B cell (primary cell): ENCODE data around the gene ARHGAP15. TPM values are rescaled to one million over a fixed set of nuclear protein-coding genes. Genes with fewer than 3 reads are reported as not detected.

Experiments
- ATAC-seq: fragments of 200-7000 bp; cut with Tn5 transposase; one replicate; pipeline ENCODE4 v1.10.0; 2021; ENCODE audit warnings: low read depth, mild to moderate bottlenecking, moderate number of reproducible peaks, moderate library complexity
- CTCF ChIA-PET: fragments of 350-600 bp; sonication (Branson Sonifier 250); formaldehyde crosslinking; loops from one replicate; lab custom pipeline; 2021; ENCODE audit warnings: antibody characterized with exemption, inconsistent platforms; lab: Charles Lee
- POLR2A ChIA-PET: fragments of 350-600 bp; sonication (Branson Sonifier 250); formaldehyde crosslinking; loops from one replicate; lab custom pipeline; 2021; ENCODE audit warnings: antibody characterized with exemption; lab: Charles Lee
- DNase-seq: peaks from one replicate; pipeline ENCODE4 v3.0.0; 2013
- H2AFZ ChIP-seq: 2 replicates; pipeline ENCODE4 v1.6.1; 2012; ENCODE audit warnings: mild to moderate bottlenecking, low read depth, low read length; ENCODE audit not compliant: insufficient read depth, poor library complexity, severe bottlenecking
- H3K27ac ChIP-seq, 2 donors: 1 replicate in 1 of 2; 2 replicates in 1 of 2; pipeline ENCODE4 v1.5.1; 2012 to 2013; ENCODE audit warnings: low read length in 2 of 2, mild to moderate bottlenecking in 2 of 2, moderate library complexity in 1 of 2
- H3K27me3 ChIP-seq, 4 experiments: fragments of 200-600 bp in 1 of 4; sonication (generic) in 1 of 4; replicated peaks in 1 of 4; 1 replicate in 2 of 4; 2 replicates in 2 of 4; pipeline versions ENCODE4 v1.6.1 to v1.7.0; 2013 to 2016; ENCODE audit warnings: low read length in 3 of 4, mild to moderate bottlenecking in 2 of 4, mixed read lengths in 1 of 4, moderate library complexity in 1 of 4; ENCODE audit not compliant: insufficient read depth in 4 of 4, control insufficient read depth in 3 of 4; ENCODE audit errors: control extremely low read depth in 1 of 4
- H3K36me3 ChIP-seq, 2 experiments: replicated peaks in 1 of 2; 1 replicate in 1 of 2; 2 replicates in 1 of 2; pipeline versions ENCODE4 v1.6.1 to v1.7.1; 2013; ENCODE audit warnings: low read length in 1 of 2; ENCODE audit not compliant: insufficient read depth in 2 of 2, control insufficient read depth in 1 of 2; ENCODE audit errors: control extremely low read depth in 1 of 2, extremely low read depth in 1 of 2
- H3K4me1 ChIP-seq, 2 donors: fragments of 200-600 bp in 1 of 2; sonication (generic) in 1 of 2; 1 replicate in 1 of 2; 2 replicates in 1 of 2; pipeline versions ENCODE4 v1.5.1 to v1.6.1; 2013 to 2017; ENCODE audit warnings: low read length in 2 of 2; ENCODE audit not compliant: control insufficient read depth in 2 of 2, insufficient read depth in 2 of 2
- H3K4me2 ChIP-seq: replicated peaks from 2 replicates; pipeline ENCODE3; 2012; ENCODE audit warnings: mild to moderate bottlenecking, low read depth, low read length; ENCODE audit not compliant: poor library complexity, severe bottlenecking
- H3K4me3 ChIP-seq, 5 experiments: fragments of 200-600 bp in 1 of 5; sonication (generic) in 1 of 5; 1 replicate in 3 of 5; 2 replicates in 2 of 5; pipeline versions ENCODE4 v1.5.1 to v1.7.0; 2011 to 2016; ENCODE audit warnings: low read length in 4 of 5, mild to moderate bottlenecking in 4 of 5, low read depth in 2 of 5, control low read depth in 1 of 5, moderate library complexity in 1 of 5; ENCODE audit not compliant: insufficient read depth in 1 of 5; ENCODE audit errors: control extremely low read depth in 1 of 5, extremely low read depth in 1 of 5
- H3K79me2 ChIP-seq: fragments of 200-600 bp; sonication (generic); one replicate; pipeline ENCODE4 v1.6.0; 2016; ENCODE audit warnings: low read length; ENCODE audit not compliant: control insufficient read depth, insufficient read depth
- H3K9ac ChIP-seq: fragments of 200-600 bp; sonication (generic); 2 replicates; pipeline ENCODE4 v1.6.1; 2017; ENCODE audit warnings: mild to moderate bottlenecking, low read length, moderate library complexity
- H3K9me3 ChIP-seq, 3 donors: one replicate each; pipeline versions ENCODE4 v1.6.1 to v1.7.1; 2013; ENCODE audit warnings: low read length in 2 of 3; ENCODE audit not compliant: control insufficient read depth in 2 of 3, insufficient read depth in 1 of 3; ENCODE audit errors: control extremely low read depth in 1 of 3
- H4K20me1 ChIP-seq: 2 replicates; pipeline ENCODE4 v1.6.0; 2012; ENCODE audit warnings: mild to moderate bottlenecking, low read length; ENCODE audit not compliant: insufficient read depth, control insufficient read depth, poor library complexity, severe bottlenecking
- H3K27ac Mint-ChIP-seq: one replicate; pipeline ENCODE4 v1.8.0; 2021; ENCODE audit warnings: mixed read lengths
- H3K27me3 Mint-ChIP-seq: one replicate; pipeline ENCODE4 v1.8.0; 2021; ENCODE audit warnings: mixed read lengths
- H3K4me1 Mint-ChIP-seq: one replicate; pipeline ENCODE4 v1.8.0; 2021; ENCODE audit warnings: mixed read lengths
- H3K4me3 Mint-ChIP-seq: one replicate; pipeline ENCODE4 v1.8.0; 2021; ENCODE audit warnings: mixed read lengths
- H3K9me3 Mint-ChIP-seq: one replicate; pipeline ENCODE4 v1.8.0; 2022; ENCODE audit warnings: mixed read lengths; ENCODE audit not compliant: insufficient read depth
- EZH2 ChIP-seq: IDR thresholded peaks from 2 replicates; pipeline ENCODE4 v1.6.1; 2012; ENCODE audit warnings: borderline replicate concordance, low read depth, mild to moderate bottlenecking, moderate library complexity, low read length; ENCODE audit not compliant: insufficient read depth, poor library complexity, severe bottlenecking
- WGBS: methylation state at CpG from one replicate; pipeline ENCODE4 v1.1.5; 2013; ENCODE audit warnings: missing lambda C conversion rate; ENCODE audit not compliant: insufficient coverage; 5-methylcytosine and 5-hydroxymethylcytosine counted together
- intact Hi-C: fragments of 100-400 bp; cut with micrococcal nuclease; formaldehyde crosslinking; loops from one replicate; pipeline ENCODE4 v1.10.0; 2022
- polyA plus RNA-seq: library from polyadenylated mRNA; depleted of rRNA; stranded (reverse); fragments of >200 nt; gene quantifications from 2 replicates; pipeline ENCODE4 v1.2.3, GENCODE V29; 2012
- total RNA-seq, 2 donors: library from RNA; stranded (reverse); fragments of 120-200 nt in 1 of 2; gene quantifications; 1 replicate in 1 of 2; 2 replicates in 1 of 2; pipeline versions ENCODE4 v1.2.3 to v1.2.4, GENCODE V29; 2013 to 2022
- TF ChIP-seq, protein P1 (sequence below): fragments of 200-600 bp; IDR thresholded peaks from one replicate; pipeline ENCODE4 v1.8.0; 2022; ENCODE audit warnings: antibody characterized with exemption, mild to moderate bottlenecking

The ARHGAP15 gene
- total and polyA plus RNA-seq, 2 donors (not counting 1 experiment from before 2014, with no cell fraction given), result 58.6 to 187 TPM

DNA sequence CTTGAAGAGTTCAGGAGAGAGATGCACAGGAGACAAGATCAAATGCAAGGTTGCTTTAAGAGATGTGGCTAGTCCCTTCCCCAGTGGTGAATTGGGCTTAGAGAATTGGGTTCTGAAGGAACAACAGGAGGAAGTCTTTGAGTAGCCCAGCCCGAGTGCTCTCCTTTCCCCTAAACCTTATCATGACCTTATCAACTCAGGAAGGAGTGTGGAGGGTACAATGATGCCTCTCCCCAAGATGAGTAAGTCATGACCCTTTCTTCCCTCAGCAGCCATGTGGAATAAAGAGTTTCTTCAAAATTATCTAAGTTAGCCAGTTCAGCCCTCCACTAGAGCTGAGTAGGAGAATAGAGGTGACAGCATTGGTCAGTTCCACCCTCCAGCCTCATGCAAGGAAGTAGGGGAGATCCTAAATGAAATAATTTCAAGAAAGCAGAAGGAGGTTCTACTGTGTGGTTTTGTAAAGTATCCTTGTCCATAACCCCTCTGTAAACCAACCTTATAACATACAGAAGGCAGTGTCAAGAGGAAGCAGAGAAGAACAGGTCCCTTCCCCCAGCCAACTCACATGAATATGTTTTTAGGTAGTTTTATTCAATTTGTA, 88.4 kb downstream of the ARHGAP15 start:
- ChIA-PET CTCF (interaction anchor here (1.0 to 15.4 kb wide), 7 partner anchors 15 to 183 kb away, joined by 3 to 258 read pairs (median 6); no protein-coding TSS in a partner anchor), POLR2A (no interaction called here)
- intact Hi-C loops, result loop anchor here (5.0 kb wide), 1 partner anchor 40 kb away; no protein-coding TSS in a partner anchor
- TF ChIP-seq, protein P1, sequence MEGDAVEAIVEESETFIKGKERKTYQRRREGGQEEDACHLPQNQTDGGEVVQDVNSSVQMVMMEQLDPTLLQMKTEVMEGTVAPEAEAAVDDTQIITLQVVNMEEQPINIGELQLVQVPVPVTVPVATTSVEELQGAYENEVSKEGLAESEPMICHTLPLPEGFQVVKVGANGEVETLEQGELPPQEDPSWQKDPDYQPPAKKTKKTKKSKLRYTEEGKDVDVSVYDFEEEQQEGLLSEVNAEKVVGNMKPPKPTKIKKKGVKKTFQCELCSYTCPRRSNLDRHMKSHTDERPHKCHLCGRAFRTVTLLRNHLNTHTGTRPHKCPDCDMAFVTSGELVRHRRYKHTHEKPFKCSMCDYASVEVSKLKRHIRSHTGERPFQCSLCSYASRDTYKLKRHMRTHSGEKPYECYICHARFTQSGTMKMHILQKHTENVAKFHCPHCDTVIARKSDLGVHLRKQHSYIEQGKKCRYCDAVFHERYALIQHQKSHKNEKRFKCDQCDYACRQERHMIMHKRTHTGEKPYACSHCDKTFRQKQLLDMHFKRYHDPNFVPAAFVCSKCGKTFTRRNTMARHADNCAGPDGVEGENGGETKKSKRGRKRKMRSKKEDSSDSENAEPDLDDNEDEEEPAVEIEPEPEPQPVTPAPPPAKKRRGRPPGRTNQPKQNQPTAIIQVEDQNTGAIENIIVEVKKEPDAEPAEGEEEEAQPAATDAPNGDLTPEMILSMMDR, result no peak
- TF ChIP-seq EZH2, result no peak
- no peaks in the 10 kb centered on the region for H3K27me3 ChIP-seq
- H3K36me3 ChIP-seq, result peaks cover 17 to 54% of the 10 kb centered on the region in 2 experiments
- no peak overlapping the region for H3K4me2 ChIP-seq
- H3K79me2 ChIP-seq, result peaks cover 22% of the 10 kb centered on the region
- H3K4me1 Mint-ChIP-seq, result peaks cover 16% of the 10 kb centered on the region
- ATAC-seq (peak; percentile 17), DNase-seq (no peak)
- H3K9ac ChIP-seq, result no peak overlapping the region
- no peak overlapping the region for H3K4me3 Mint-ChIP-seq
- no peaks in the 10 kb centered on the region for H3K9me3 ChIP-seq
- peak overlapping the region in 1 of 2 donors; percentile 57 for H3K27ac ChIP-seq
- no peaks in the 10 kb centered on the region for H3K4me1 ChIP-seq
- H3K4me3 ChIP-seq, result no peak overlapping the region
- H3K9me3 Mint-ChIP-seq, result no peaks in the 10 kb centered on the region
- peak overlapping the region; percentile 84 for H3K27ac Mint-ChIP-seq
- H2AFZ ChIP-seq, result no peak overlapping the region
- WGBS, result no CpG with 5 or more reads among the region's 1 CpG
- H4K20me1 ChIP-seq, result no peaks in the 10 kb centered on the region
- H3K27me3 Mint-ChIP-seq, result no peaks in the 10 kb centered on the region

DNA sequence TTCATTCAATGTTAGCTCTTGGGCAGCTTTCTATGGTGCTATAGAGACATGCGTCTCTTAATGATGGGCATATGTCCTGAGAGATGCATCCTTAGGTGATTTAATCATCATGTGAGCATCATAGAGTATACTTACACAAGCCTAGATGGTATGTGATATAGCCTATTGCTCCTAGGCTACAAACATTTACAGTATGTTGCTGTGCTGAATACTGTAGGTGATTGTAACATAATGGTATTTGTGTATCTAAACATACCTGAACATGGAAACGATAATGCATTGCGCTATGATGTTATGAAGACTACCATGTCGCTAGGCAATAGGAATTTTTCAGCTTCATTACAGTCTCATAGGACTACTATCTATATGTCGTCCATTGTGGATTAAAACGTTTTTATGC, 89.4 kb downstream of the ARHGAP15 start:
- 100% methylated on average over 2 of the region's 6 CpGs for WGBS
- H3K27me3 ChIP-seq, result no peaks in the 10 kb centered on the region
- H2AFZ ChIP-seq, result no peak overlapping the region
- peaks cover 9% of the 10 kb centered on the region for H4K20me1 ChIP-seq
- no peak overlapping the region for H3K9ac ChIP-seq
- Mint-ChIP-seq H3K27me3 (no peaks in the 10 kb centered on the region), H3K27ac (no peak overlapping the region), H3K4me1 (peaks cover 18% of the 10 kb centered on the region), H3K4me3 (no peak overlapping the region), H3K9me3 (no peaks in the 10 kb centered on the region)
- ChIA-PET POLR2A (no interaction called here), CTCF (interaction anchor here (0.8 to 15.4 kb wide), 7 partner anchors 12 to 107 kb away, joined by 4 to 258 read pairs (median 6); no protein-coding TSS in a partner anchor)
- H3K79me2 ChIP-seq, result peaks cover 28% of the 10 kb centered on the region
- no peak overlapping the region for H3K4me2 ChIP-seq
- DNase-seq (no peak), ATAC-seq (no peak)
- TF ChIP-seq, protein P1, result no peak
- TF ChIP-seq EZH2, result no peak
- no peaks in the 10 kb centered on the region for H3K4me1 ChIP-seq
- H3K4me3 ChIP-seq, result no peak overlapping the region
- H3K36me3 ChIP-seq, result peaks cover 17 to 53% of the 10 kb centered on the region in 2 experiments
- H3K27ac ChIP-seq, result no peak overlapping the region
- no peaks in the 10 kb centered on the region for H3K9me3 ChIP-seq
- intact Hi-C loops, result loop anchor here (5.0 kb wide), 1 partner anchor 41 kb away; no protein-coding TSS in a partner anchor
